SU-DHL-6 (cell line): ENCODE data around the gene RAP2C.
A peak's percentile ranks its signal among the peaks of the same experiment; 100 is the strongest.

Source experiments
- H2AFZ ChIP-seq: fragments of 200-600 bp; sonication (generic); 2 replicates; pipeline ENCODE4 v1.6.1; 2014; ENCODE audit warnings: low read depth, mild to moderate bottlenecking, moderate library complexity, mixed read lengths, antibody characterized with exemption, low read length; ENCODE audit not compliant: severe bottlenecking
- H3F3A ChIP-seq: fragments of 200-600 bp; shearing (Covaris generic); 2 replicates; pipeline ENCODE4 v1.6.0; 2016; ENCODE audit warnings: antibody characterized with exemption, mild to moderate bottlenecking; ENCODE audit not compliant: insufficient read depth
- H3K27ac ChIP-seq: fragments of 200-600 bp; sonication (generic); 2 replicates; pipeline ENCODE4 v1.5.1; 2016; ENCODE audit warnings: low read depth, mild to moderate bottlenecking, low read length, moderate library complexity, mixed read lengths
- H3K27me3 ChIP-seq: fragments of 200-600 bp; sonication (generic), shearing (Covaris generic); 2 replicates; pipeline ENCODE4 v1.6.0; 2014; ENCODE audit warnings: mild to moderate bottlenecking, low read length
- H3K36me3 ChIP-seq: fragments of 200-600 bp; sonication (generic); 2 replicates; pipeline ENCODE4 v1.6.1; 2014; ENCODE audit warnings: mild to moderate bottlenecking, low read length, mixed read lengths
- H3K4me2 ChIP-seq: fragments of 300-600, 200-600 bp; shearing (Covaris generic), sonication (generic); 2 replicates; pipeline ENCODE4 v1.6.0; 2014; ENCODE audit warnings: low read length, low read depth, mild to moderate bottlenecking; ENCODE audit not compliant: poor library complexity, severe bottlenecking
- H3K4me3 ChIP-seq: fragments of 200-600 bp; sonication (generic); 2 replicates; pipeline ENCODE4 v1.5.1; 2014; ENCODE audit warnings: antibody characterized with exemption, low read length, mild to moderate bottlenecking, mixed read lengths; ENCODE audit not compliant: insufficient read depth, poor library complexity, severe bottlenecking
- H3K79me2 ChIP-seq: fragments of 200-600 bp; sonication (generic); 2 replicates; pipeline ENCODE4 v1.6.1; 2014; ENCODE audit warnings: mild to moderate bottlenecking, low read length, moderate library complexity; ENCODE audit not compliant: insufficient read depth
- H3K9ac ChIP-seq: fragments of 200-600 bp; sonication (generic); 2 replicates; pipeline ENCODE4 v1.7.0; 2014; ENCODE audit warnings: mild to moderate bottlenecking, low read length
- H3K9me2 ChIP-seq: fragments of 200-600 bp; sonication (generic); replicated peaks from 2 replicates; pipeline ENCODE4 v1.6.1; 2014; ENCODE audit warnings: low read length; ENCODE audit not compliant: insufficient read depth
- H3K9me3 ChIP-seq: fragments of 200-600 bp; sonication (generic); 2 replicates; pipeline ENCODE4 v1.6.1; 2014; ENCODE audit warnings: low read length, mixed read lengths; ENCODE audit not compliant: insufficient read depth
- H4K20me1 ChIP-seq: fragments of 200-600 bp; sonication (generic); 2 replicates; pipeline ENCODE4 v1.6.1; 2014; ENCODE audit warnings: low read depth, mild to moderate bottlenecking, antibody characterized with exemption, low read length, moderate library complexity, mixed read lengths
- CTCF ChIP-seq: fragments of 200-600 bp; sonication (generic); IDR thresholded peaks from one replicate; pipeline ENCODE4 v1.5.1; 2017; ENCODE audit warnings: antibody characterized with exemption, mild to moderate bottlenecking, low read length, moderate library complexity; ENCODE audit not compliant: insufficient read depth, poor library complexity, severe bottlenecking
- EZH2phosphoT487 ChIP-seq: fragments of 200-600 bp; sonication (generic), shearing (Covaris generic); conservative IDR thresholded peaks from 2 replicates; pipeline ENCODE4 v1.6.1; 2018; ENCODE audit warnings: mild to moderate bottlenecking, antibody characterized with exemption, low read length, moderate library complexity, mixed read lengths

Gene RAP2C

GRCh38 chrX:132216806-132217202 is 2.4 kb downstream of the RAP2C start:
- H3K79me2 ChIP-seq = peaks cover 21% of the 10 kb centered on the region
- H3K27me3 ChIP-seq = no peaks in the 10 kb centered on the region
- no peak overlapping the region for H2AFZ ChIP-seq
- H3K36me3 ChIP-seq = peaks cover 3% of the 10 kb centered on the region; the same call in 1 of the 2 replicates
- peak overlapping the region; percentile 86 for H3K27ac ChIP-seq
- 0 out of 2 replicates have a peak, but pooled peaks cover 7% of the 10 kb centered on the region for H3F3A ChIP-seq
- no peaks in the 10 kb centered on the region for H4K20me1 ChIP-seq
- H3K4me2 ChIP-seq = peak overlapping the region; percentile 82
- H3K9ac ChIP-seq = peak overlapping the region; percentile 82
- H3K9me2 ChIP-seq = no peaks in the 10 kb centered on the region
- TF ChIP-seq EZH2phosphoT487 (no peak), CTCF (no peak)
- H3K4me3 ChIP-seq = peak overlapping the region; percentile 72
- no peaks in the 10 kb centered on the region for H3K9me3 ChIP-seq

DNA sequence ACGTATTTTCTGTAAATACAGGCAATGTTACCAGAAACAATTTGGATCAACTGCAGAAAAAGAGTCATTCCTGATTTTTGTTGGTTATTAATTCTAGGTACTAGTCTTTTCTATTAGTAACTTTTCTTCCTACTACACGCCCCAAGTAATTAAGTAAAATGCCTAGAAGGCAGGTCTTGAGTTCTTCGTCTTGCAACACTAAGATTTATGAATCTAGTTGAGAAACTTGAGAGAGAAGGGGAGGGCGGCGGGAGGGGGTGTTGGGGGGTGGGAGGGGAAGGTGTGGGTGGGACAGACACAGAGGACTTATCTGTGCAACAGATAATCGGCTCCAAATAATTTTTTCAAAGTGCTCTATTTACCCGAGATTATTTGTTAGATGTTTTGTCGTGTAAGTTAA is 3.0 kb downstream of the RAP2C start:
- Histone ChIP-seq H3K9me2 (no peaks in the 10 kb centered on the region), H3K36me3 (peaks cover 3% of the 10 kb centered on the region; the same call in 1 of the 2 replicates), H3K79me2 (peaks cover 23% of the 10 kb centered on the region), H3K9ac (peak overlapping the region; percentile 82), H3F3A (0 out of 2 replicates have a peak, but pooled peaks cover 7% of the 10 kb centered on the region), H3K4me2 (peak overlapping the region; percentile 82), H4K20me1 (no peaks in the 10 kb centered on the region), H3K4me3 (peak overlapping the region; percentile 72), H2AFZ (no peak overlapping the region), H3K27ac (peak overlapping the region; percentile 86; the same call in 1 of the 2 replicates), H3K9me3 (no peaks in the 10 kb centered on the region), H3K27me3 (no peaks in the 10 kb centered on the region)
- no peak for TF ChIP-seq CTCF
- no peak for TF ChIP-seq EZH2phosphoT487

DNA sequence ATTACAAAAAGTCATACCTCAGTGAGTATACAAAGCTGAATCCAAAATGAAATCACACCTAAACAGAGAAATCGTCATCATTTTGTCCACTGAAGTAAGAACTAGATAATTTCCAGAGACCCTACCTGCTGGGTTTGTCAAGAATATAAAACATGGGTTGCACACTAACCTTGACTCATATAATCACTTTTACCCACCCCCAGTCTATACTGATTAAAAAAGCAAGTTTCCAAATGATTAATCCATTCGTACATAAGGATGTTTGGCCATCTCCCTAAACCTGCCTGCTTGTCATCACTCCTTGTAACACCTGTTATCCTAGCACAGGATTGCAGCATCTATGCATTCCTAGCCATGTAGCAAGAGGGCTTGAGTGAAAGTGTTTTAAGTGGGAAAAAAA is 4.7 kb downstream of the RAP2C start:
- Histone ChIP-seq H3K36me3 (peaks cover 3% of the 10 kb centered on the region; the same call in 1 of the 2 replicates), H3K4me2 (no peak overlapping the region), H3F3A (0 out of 2 replicates have a peak, but pooled peaks cover 7% of the 10 kb centered on the region), H3K27me3 (no peaks in the 10 kb centered on the region), H4K20me1 (no peaks in the 10 kb centered on the region), H3K9me2 (no peaks in the 10 kb centered on the region), H3K9me3 (no peaks in the 10 kb centered on the region), H3K4me3 (no peak overlapping the region), H2AFZ (no peak overlapping the region), H3K79me2 (peaks cover 24% of the 10 kb centered on the region), H3K9ac (no peak overlapping the region), H3K27ac (no peak overlapping the region)
- TF ChIP-seq EZH2phosphoT487 (no peak), CTCF (no peak)
